Measurements from ENCODE around the gene BAIAP2L1.
"Not testable (repeated sequence)": the region's sequence is repeated elsewhere in the genome, so short reads cannot be mapped to it uniquely, and the experiment has no call there.

Gene BAIAP2L1

DNA sequence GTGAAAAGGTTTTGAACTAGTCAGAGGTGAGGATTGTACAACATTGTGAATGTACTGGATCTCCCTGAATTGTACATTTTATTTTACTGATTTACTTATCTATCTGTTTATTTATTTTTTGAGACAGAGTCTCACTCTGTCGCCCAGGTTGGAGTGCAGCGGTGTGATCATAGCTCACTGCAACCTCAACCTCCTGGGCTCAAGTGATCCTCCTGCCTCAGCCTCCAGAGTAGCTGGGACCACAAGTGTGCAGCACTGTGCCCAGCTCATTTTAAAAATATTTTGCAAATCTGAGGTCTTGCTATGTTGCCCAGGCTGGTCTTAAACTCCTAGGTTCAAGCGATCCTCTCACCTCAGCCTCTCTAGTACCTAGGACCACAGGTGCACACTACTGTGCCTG is 19.1 kb upstream of the BAIAP2L1 start:
- not testable (repeated sequence) for H3K23ac ChIP-seq (ENCODE audit: low read depth, low read length, poor library complexity); H2BK120ac ChIP-seq (ENCODE audit: low read depth, low read length); H3K9ac ChIP-seq (ENCODE audit: low read depth, low read length, poor library complexity); H3K4me1 ChIP-seq (ENCODE audit: control insufficient read depth in 2 of 2, insufficient read depth in 1 of 2, low read depth in 1 of 2, low read length in 2 of 2); H3K18ac ChIP-seq (ENCODE audit: low read length); H2AFZ ChIP-seq (ENCODE audit: low read length); H4K91ac ChIP-seq (ENCODE audit: low read depth, low read length, poor library complexity); H3K36me3 ChIP-seq (replicated peaks in 1 of 2; ENCODE audit: control insufficient read depth in 2 of 2, insufficient read depth in 2 of 2, low read length in 2 of 2); H3K4ac ChIP-seq (ENCODE audit: low read length); H3K4me2 ChIP-seq (ENCODE audit: insufficient read depth, low read length, poor library complexity, severe bottlenecking); H3K79me1 ChIP-seq (ENCODE audit: low read depth, low read length); H2AK5ac ChIP-seq (ENCODE audit: low read depth, low read length); H2BK12ac ChIP-seq (ENCODE audit: low read length); H3K4me3 ChIP-seq (ENCODE audit: low read length in 2 of 2); H4K8ac ChIP-seq (ENCODE audit: low read depth, low read length); DNase-seq (ENCODE audit: low spot score); H3K9me3 ChIP-seq (replicated peaks in 1 of 2; ENCODE audit: control insufficient read depth in 2 of 2, insufficient read depth in 1 of 2, low read depth in 1 of 2, low read length in 2 of 2); H3K27ac ChIP-seq (replicated peaks; ENCODE audit: low read length); H2BK15ac ChIP-seq (ENCODE audit: low read length); H3K27me3 ChIP-seq (ENCODE audit: control insufficient read depth in 3 of 3, insufficient read depth in 3 of 3, low read depth in 1 of 3, low read length in 3 of 3); H2BK5ac ChIP-seq (ENCODE audit: low read length); H3K14ac ChIP-seq (ENCODE audit: low read length)
- no CpG with 5 or more reads among the region's 3 CpGs for WGBS, 2 donors (ENCODE audit: extremely low coverage in 2 of 2, insufficient read length in 2 of 2, insufficient replicate concordance in 1 of 2)

DNA sequence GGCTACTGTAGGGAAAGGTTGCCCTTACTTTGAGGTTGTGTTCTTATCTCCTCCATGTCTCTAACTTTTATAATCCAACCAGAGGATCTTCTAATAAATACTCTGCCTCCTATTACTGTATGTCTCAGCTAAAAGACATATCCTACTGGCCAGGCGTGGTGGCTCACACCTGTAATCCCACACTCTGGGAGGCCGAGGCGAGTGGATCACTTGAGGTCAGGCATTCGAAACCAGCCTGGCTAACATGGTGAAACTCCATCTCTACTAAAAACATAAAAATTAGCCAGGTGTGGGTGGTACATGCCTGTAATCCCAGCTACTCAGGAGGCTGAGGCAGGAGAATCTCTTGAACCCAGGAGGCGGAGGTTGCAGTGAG is 18.4 kb upstream of the BAIAP2L1 start:
- not testable (repeated sequence) for H3K9me3 ChIP-seq (replicated peaks in 1 of 2; ENCODE audit: control insufficient read depth in 2 of 2, insufficient read depth in 1 of 2, low read depth in 1 of 2, low read length in 2 of 2); H3K36me3 ChIP-seq (replicated peaks in 1 of 2; ENCODE audit: control insufficient read depth in 2 of 2, insufficient read depth in 2 of 2, low read length in 2 of 2); H2BK120ac ChIP-seq (ENCODE audit: low read depth, low read length); H3K9ac ChIP-seq (ENCODE audit: low read depth, low read length, poor library complexity); H2AFZ ChIP-seq (ENCODE audit: low read length); H4K8ac ChIP-seq (ENCODE audit: low read depth, low read length); H3K4me3 ChIP-seq (ENCODE audit: low read length in 2 of 2); H2AK5ac ChIP-seq (ENCODE audit: low read depth, low read length); H3K4ac ChIP-seq (ENCODE audit: low read length); H2BK15ac ChIP-seq (ENCODE audit: low read length); H2BK5ac ChIP-seq (ENCODE audit: low read length); H2BK12ac ChIP-seq (ENCODE audit: low read length); H3K14ac ChIP-seq (ENCODE audit: low read length); H3K4me1 ChIP-seq (ENCODE audit: control insufficient read depth in 2 of 2, insufficient read depth in 1 of 2, low read depth in 1 of 2, low read length in 2 of 2); H3K18ac ChIP-seq (ENCODE audit: low read length); H3K27ac ChIP-seq (replicated peaks; ENCODE audit: low read length); H3K27me3 ChIP-seq (ENCODE audit: control insufficient read depth in 3 of 3, insufficient read depth in 3 of 3, low read depth in 1 of 3, low read length in 3 of 3); H3K79me1 ChIP-seq (ENCODE audit: low read depth, low read length); H3K23ac ChIP-seq (ENCODE audit: low read depth, low read length, poor library complexity); H3K4me2 ChIP-seq (ENCODE audit: insufficient read depth, low read length, poor library complexity, severe bottlenecking); DNase-seq (ENCODE audit: low spot score); H4K91ac ChIP-seq (ENCODE audit: low read depth, low read length, poor library complexity)
- WGBS, 2 donors (ENCODE audit: extremely low coverage in 2 of 2, insufficient read length in 2 of 2, insufficient replicate concordance in 1 of 2): no CpG with 5 or more reads among the region's 5 CpGs

DNA sequence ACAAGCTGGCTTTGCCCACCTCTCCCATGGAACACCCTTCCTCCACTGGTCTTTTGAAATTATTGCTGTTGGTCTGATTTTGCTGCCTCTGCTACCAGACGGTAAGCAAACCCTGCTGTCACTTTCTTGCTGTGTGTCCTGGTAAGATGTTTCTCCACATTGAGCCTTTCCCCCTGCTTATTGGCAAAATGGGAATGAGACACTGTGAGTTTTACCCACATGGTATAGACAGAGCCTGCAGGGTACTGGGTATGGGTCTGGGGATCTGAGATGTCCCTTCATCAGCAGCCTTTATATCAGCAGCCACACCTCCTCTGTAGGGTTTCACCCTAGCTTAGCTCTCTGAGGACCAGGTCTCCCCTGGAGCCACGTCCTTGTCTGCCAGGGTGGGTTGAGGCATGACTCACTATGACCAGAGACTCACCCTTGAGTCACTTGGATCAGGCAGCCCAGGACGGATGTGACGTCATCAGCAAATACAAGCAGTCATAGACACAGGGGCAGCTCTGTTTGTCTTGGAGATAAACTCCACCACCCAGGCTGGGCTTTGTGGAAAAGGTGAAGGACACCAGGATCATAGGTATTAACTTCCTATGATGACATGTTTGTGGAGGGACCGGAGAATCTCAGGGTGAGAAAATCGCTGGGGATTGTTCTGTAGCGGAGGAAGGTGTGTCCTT is 17.9 kb upstream of the BAIAP2L1 start:
- Histone ChIP-seq H3K27me3 (ENCODE audit: control insufficient read depth in 3 of 3, insufficient read depth in 3 of 3, low read depth in 1 of 3, low read length in 3 of 3) (no peaks in the 10 kb centered on the region), H3K79me1 (ENCODE audit: low read depth, low read length) (no peaks in the 10 kb centered on the region), H2AK5ac (ENCODE audit: low read depth, low read length) (no peak overlapping the region), H2BK12ac (ENCODE audit: low read length) (no peak overlapping the region), H3K9ac (ENCODE audit: low read depth, low read length, poor library complexity) (no peak overlapping the region), H4K8ac (ENCODE audit: low read depth, low read length) (no peak overlapping the region), H4K91ac (ENCODE audit: low read depth, low read length, poor library complexity) (no peak overlapping the region), H2AFZ (ENCODE audit: low read length) (no peak overlapping the region), H3K4me2 (ENCODE audit: insufficient read depth, low read length, poor library complexity, severe bottlenecking) (no peak overlapping the region), H3K14ac (ENCODE audit: low read length) (peak overlapping the region; percentile 11), H3K4me1 (ENCODE audit: control insufficient read depth in 2 of 2, insufficient read depth in 1 of 2, low read depth in 1 of 2, low read length in 2 of 2) (no peaks in the 10 kb centered on the region), H3K36me3 (replicated peaks in 1 of 2; ENCODE audit: control insufficient read depth in 2 of 2, insufficient read depth in 2 of 2, low read length in 2 of 2) (no peaks in the 10 kb centered on the region), H2BK120ac (ENCODE audit: low read depth, low read length) (no peak overlapping the region), H3K4ac (ENCODE audit: low read length) (no peak overlapping the region), H3K23ac (ENCODE audit: low read depth, low read length, poor library complexity) (no peak overlapping the region), H2BK15ac (ENCODE audit: low read length) (no peak overlapping the region), H3K27ac (replicated peaks; ENCODE audit: low read length) (no peak overlapping the region), H3K18ac (ENCODE audit: low read length) (no peak overlapping the region), H3K4me3 (ENCODE audit: low read length in 2 of 2) (peak overlapping the region in 1 of 2 donors; percentile 53), H2BK5ac (ENCODE audit: low read length) (no peak overlapping the region), H3K9me3 (replicated peaks in 1 of 2; ENCODE audit: control insufficient read depth in 2 of 2, insufficient read depth in 1 of 2, low read depth in 1 of 2, low read length in 2 of 2) (no peaks in the 10 kb centered on the region)
- DNase-seq (ENCODE audit: low spot score): no peak
- WGBS, 2 donors (ENCODE audit: extremely low coverage in 2 of 2, insufficient read length in 2 of 2, insufficient replicate concordance in 1 of 2): no CpG with 5 or more reads among the region's 7 CpGs

DNA sequence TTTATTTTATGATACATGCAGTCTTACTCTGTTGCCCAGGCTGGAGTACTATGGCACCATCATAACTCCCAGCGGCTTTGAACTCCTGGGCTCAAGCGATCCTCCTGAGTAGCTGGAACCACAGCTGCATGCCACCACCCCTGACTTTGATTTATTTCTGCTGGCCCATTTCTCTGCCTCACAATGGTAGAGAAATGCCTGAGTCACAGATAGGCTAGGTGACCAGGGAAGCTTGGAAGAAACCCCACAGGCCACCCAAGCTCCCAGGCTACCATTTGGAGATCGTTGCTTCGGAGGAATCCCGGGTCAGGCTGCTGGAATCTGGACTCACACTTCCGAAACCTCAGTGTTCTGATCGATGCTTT is 17.4 kb upstream of the BAIAP2L1 start:
- H2AFZ ChIP-seq (ENCODE audit: low read length): no peak overlapping the region
- DNase-seq (ENCODE audit: low spot score): no peak
- no peaks in the 10 kb centered on the region for H3K9me3 ChIP-seq (replicated peaks in 1 of 2; ENCODE audit: control insufficient read depth in 2 of 2, insufficient read depth in 1 of 2, low read depth in 1 of 2, low read length in 2 of 2)
- H4K8ac ChIP-seq (ENCODE audit: low read depth, low read length): no peak overlapping the region
- no peaks in the 10 kb centered on the region for H3K79me1 ChIP-seq (ENCODE audit: low read depth, low read length)
- H3K4me2 ChIP-seq (ENCODE audit: insufficient read depth, low read length, poor library complexity, severe bottlenecking): no peak overlapping the region
- no peak overlapping the region for H3K14ac ChIP-seq (ENCODE audit: low read length)
- no peak overlapping the region for H3K4ac ChIP-seq (ENCODE audit: low read length)
- no CpG with 5 or more reads among the region's 7 CpGs for WGBS, 2 donors (ENCODE audit: extremely low coverage in 2 of 2, insufficient read length in 2 of 2, insufficient replicate concordance in 1 of 2)
- H3K23ac ChIP-seq (ENCODE audit: low read depth, low read length, poor library complexity): no peak overlapping the region
- no peak overlapping the region for H2AK5ac ChIP-seq (ENCODE audit: low read depth, low read length)
- H4K91ac ChIP-seq (ENCODE audit: low read depth, low read length, poor library complexity): no peak overlapping the region
- no peak overlapping the region for H3K18ac ChIP-seq (ENCODE audit: low read length)
- H3K36me3 ChIP-seq (replicated peaks in 1 of 2; ENCODE audit: control insufficient read depth in 2 of 2, insufficient read depth in 2 of 2, low read length in 2 of 2): no peaks in the 10 kb centered on the region
- H3K27ac ChIP-seq (replicated peaks; ENCODE audit: low read length): no peak overlapping the region
- H2BK120ac ChIP-seq (ENCODE audit: low read depth, low read length): no peak overlapping the region
- H2BK12ac ChIP-seq (ENCODE audit: low read length): no peak overlapping the region
- H3K4me1 ChIP-seq (ENCODE audit: control insufficient read depth in 2 of 2, insufficient read depth in 1 of 2, low read depth in 1 of 2, low read length in 2 of 2): no peaks in the 10 kb centered on the region
- H3K9ac ChIP-seq (ENCODE audit: low read depth, low read length, poor library complexity): no peak overlapping the region
- H2BK15ac ChIP-seq (ENCODE audit: low read length): no peak overlapping the region
- H3K27me3 ChIP-seq (ENCODE audit: control insufficient read depth in 3 of 3, insufficient read depth in 3 of 3, low read depth in 1 of 3, low read length in 3 of 3): no peaks in the 10 kb centered on the region
- no peak overlapping the region for H3K4me3 ChIP-seq (ENCODE audit: low read length in 2 of 2)
- no peak overlapping the region for H2BK5ac ChIP-seq (ENCODE audit: low read length)
